Measurements from ENCODE around the gene OMD. TPM values are rescaled to one million over a fixed set of nuclear protein-coding genes. Genes with fewer than 3 reads are reported as not detected.

Gene OMD
- total RNA-seq, 1 experiment from 2014 or later, result not detected

- no peak for TF ChIP-seq CTCF (IDR thresholded peaks at IDR 0.05; ENCODE audit: insufficient read depth in 1 of 2, low read depth in 1 of 2, low read length in 1 of 2, severe bottlenecking in 1 of 2, unreplicated experiment in 1 of 2)
- H3K9me3 ChIP-seq, result no peaks in the 10 kb centered on the region
- H3K4me3 Mint-ChIP-seq (ENCODE audit: unreplicated experiment), result no peak within 1 kb of the TSS
- ChIA-PET POLR2A (no interaction called here), CTCF (no interaction called here)
- H3K36me3 ChIP-seq (ENCODE audit: control insufficient read depth, insufficient read depth, low read length), result no peaks in the 10 kb centered on the region
- intact Hi-C loops (cut with micrococcal nuclease; ENCODE audit: unreplicated experiment), result no loop called here
- BruUV-seq (replicated peaks), result no TSS peak
- DNase-seq, result no peak
- H3K4me3 ChIP-seq (ENCODE audit: low read depth, low read length), result no peak within 1 kb of the TSS
- no peaks in the 10 kb centered on the region for H3K9me3 Mint-ChIP-seq (ENCODE audit: unreplicated experiment)
- no peaks in the 10 kb centered on the region for H3K27me3 ChIP-seq (replicated peaks; ENCODE audit: control insufficient read depth, insufficient read depth, low read length)
- H3K36me3 Mint-ChIP-seq (ENCODE audit: insufficient read depth, unreplicated experiment), result peaks cover 5% of the 10 kb centered on the region
- no peaks in the 10 kb centered on the region for H3K4me1 ChIP-seq
- no peak within 1 kb of the TSS for H3K27ac Mint-ChIP-seq (ENCODE audit: unreplicated experiment)
- peaks cover 6% of the 10 kb centered on the region for H3K4me1 Mint-ChIP-seq (ENCODE audit: low read depth, unreplicated experiment)
- no peaks in the 10 kb centered on the region for H3K27me3 Mint-ChIP-seq (ENCODE audit: insufficient read depth, unreplicated experiment)
These were observed 20.0 kb downstream of the OMD start, which contains the start of gene OGN for GRCh38 chr9:92404042-92404836. TSS of gene OGN (minus strand) at chr9:92404578. CDS start at chr9:92403407, 1,171 bp downstream.

GRCh38 chr9:92402826-92403745 lies 21.2 kb downstream of the OMD start:
- Mint-ChIP-seq H3K27ac (ENCODE audit: unreplicated experiment) (no peak overlapping the region), H3K36me3 (ENCODE audit: insufficient read depth, unreplicated experiment) (peaks cover 5% of the 10 kb centered on the region), H3K4me1 (ENCODE audit: low read depth, unreplicated experiment) (peaks cover 6% of the 10 kb centered on the region), H3K27me3 (ENCODE audit: insufficient read depth, unreplicated experiment) (no peaks in the 10 kb centered on the region), H3K4me3 (ENCODE audit: unreplicated experiment) (no peak overlapping the region), H3K9me3 (ENCODE audit: unreplicated experiment) (no peaks in the 10 kb centered on the region)
- no peak for DNase-seq
- no TSS peak for BruUV-seq (replicated peaks)
- Histone ChIP-seq H3K36me3 (ENCODE audit: control insufficient read depth, insufficient read depth, low read length) (no peaks in the 10 kb centered on the region), H3K4me1 (no peaks in the 10 kb centered on the region), H3K9me3 (no peaks in the 10 kb centered on the region), H3K27me3 (replicated peaks; ENCODE audit: control insufficient read depth, insufficient read depth, low read length) (no peaks in the 10 kb centered on the region), H3K4me3 (ENCODE audit: low read depth, low read length) (no peak overlapping the region)
- TF ChIP-seq CTCF (IDR thresholded peaks at IDR 0.05; ENCODE audit: insufficient read depth in 1 of 2, low read depth in 1 of 2, low read length in 1 of 2, severe bottlenecking in 1 of 2, unreplicated experiment in 1 of 2), result no peak
- ChIA-PET CTCF (no interaction called here), POLR2A (no interaction called here)
- intact Hi-C loops (cut with micrococcal nuclease; ENCODE audit: unreplicated experiment), result no loop called here

- CTCF ChIA-PET, result no interaction called here
- H3K27me3 Mint-ChIP-seq (ENCODE audit: insufficient read depth, unreplicated experiment), result no peaks in the 10 kb centered on the region
- no peak overlapping the region for H3K4me3 ChIP-seq (ENCODE audit: low read depth, low read length)
- DNase-seq, result no peak
- BruUV-seq (replicated peaks), result no TSS peak
- no peak for TF ChIP-seq CTCF (IDR thresholded peaks at IDR 0.05; ENCODE audit: insufficient read depth in 1 of 2, low read depth in 1 of 2, low read length in 1 of 2, severe bottlenecking in 1 of 2, unreplicated experiment in 1 of 2)
- H3K36me3 Mint-ChIP-seq (ENCODE audit: insufficient read depth, unreplicated experiment), result peaks cover 5% of the 10 kb centered on the region
- POLR2A ChIA-PET, result no interaction called here
- no peaks in the 10 kb centered on the region for H3K9me3 Mint-ChIP-seq (ENCODE audit: unreplicated experiment)
- H3K27me3 ChIP-seq (replicated peaks; ENCODE audit: control insufficient read depth, insufficient read depth, low read length), result no peaks in the 10 kb centered on the region
- intact Hi-C loops (cut with micrococcal nuclease; ENCODE audit: unreplicated experiment), result no loop called here
- H3K4me3 Mint-ChIP-seq (ENCODE audit: unreplicated experiment), result no peak overlapping the region
- H3K27ac Mint-ChIP-seq (ENCODE audit: unreplicated experiment), result no peak overlapping the region
- no peaks in the 10 kb centered on the region for H3K4me1 ChIP-seq
- no peaks in the 10 kb centered on the region for H3K36me3 ChIP-seq (ENCODE audit: control insufficient read depth, insufficient read depth, low read length)
- peaks cover 6% of the 10 kb centered on the region for H3K4me1 Mint-ChIP-seq (ENCODE audit: low read depth, unreplicated experiment)
- no peaks in the 10 kb centered on the region for H3K9me3 ChIP-seq
These were observed 21.9 kb downstream of the OMD start for GRCh38 chr9:92402360-92402759.
